CD4-positive, alpha-beta T cell treated with Interleukin-4 for 4 hours (primary cell): Measurements from ENCODE around the gene TMED8.
"Not testable (repeated sequence)": the region's sequence is repeated elsewhere in the genome, so short reads cannot be mapped to it uniquely, and the experiment has no call there.

ENCODE experiments used
- DNase-seq: peaks from one replicate; pipeline ENCODE4 v3.0.0-alpha.2; 2020

TMED8 gene, protein sequence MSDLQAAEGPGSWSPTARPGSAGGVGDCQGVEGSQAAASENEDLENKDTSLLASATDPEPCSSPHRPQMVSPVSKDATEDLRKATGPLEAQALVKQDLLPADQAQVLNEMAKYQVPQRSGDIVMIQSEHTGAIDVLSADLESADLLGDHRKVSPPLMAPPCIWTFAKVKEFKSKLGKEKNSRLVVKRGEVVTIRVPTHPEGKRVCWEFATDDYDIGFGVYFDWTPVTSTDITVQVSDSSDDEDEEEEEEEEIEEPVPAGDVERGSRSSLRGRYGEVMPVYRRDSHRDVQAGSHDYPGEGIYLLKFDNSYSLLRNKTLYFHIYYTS

DNA sequence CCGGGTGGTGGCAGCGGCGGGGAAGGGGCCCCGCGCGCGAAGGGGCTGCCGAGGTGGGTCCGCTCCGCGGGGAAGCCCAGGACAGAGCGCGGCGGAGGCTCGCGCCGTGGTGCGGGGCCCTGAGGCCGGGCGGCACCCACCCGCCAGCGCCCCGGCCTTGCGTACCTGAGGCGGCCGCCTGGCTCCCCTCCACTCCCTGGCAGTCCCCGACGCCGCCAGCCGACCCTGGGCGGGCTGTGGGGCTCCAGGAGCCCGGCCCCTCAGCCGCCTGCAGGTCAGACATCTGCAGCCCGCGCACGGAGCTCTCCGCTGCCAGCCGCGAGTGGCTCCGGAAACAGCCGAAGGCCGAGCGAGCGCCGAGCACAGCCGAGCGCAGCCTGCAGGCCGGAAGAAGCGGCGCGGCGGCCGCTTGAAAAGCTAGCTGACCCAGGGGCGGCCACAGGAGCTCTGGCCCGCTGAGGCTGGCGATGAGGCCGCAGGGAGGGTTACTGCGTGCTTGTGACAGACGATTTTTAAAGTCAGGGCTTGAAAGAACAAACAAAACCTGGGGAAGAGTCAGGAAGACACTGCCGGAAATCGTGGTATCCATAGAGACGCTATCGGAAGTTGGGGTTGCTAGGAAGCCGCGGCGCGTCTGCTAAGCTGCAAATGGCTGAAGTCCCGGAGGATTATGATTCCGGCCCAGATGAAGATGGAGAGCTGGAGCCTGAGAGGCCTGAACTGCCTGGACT is at the start of gene TMED8, which contains the start of gene SAMD15:
TMED8 (minus strand) TSS at position 324 of the 731 bp plus-strand sequence; CDS start at position 283, 41 bp downstream.
SAMD15 (plus strand) TSS at position 609 of the 731 bp plus-strand sequence; CDS start at position 649, 40 bp downstream.
- peak; percentile 78 for DNase-seq

- no peak for DNase-seq
Measured at GRCh38 chr14:77426396-77426795, 49.5 kb upstream of the TMED8 start.

DNA sequence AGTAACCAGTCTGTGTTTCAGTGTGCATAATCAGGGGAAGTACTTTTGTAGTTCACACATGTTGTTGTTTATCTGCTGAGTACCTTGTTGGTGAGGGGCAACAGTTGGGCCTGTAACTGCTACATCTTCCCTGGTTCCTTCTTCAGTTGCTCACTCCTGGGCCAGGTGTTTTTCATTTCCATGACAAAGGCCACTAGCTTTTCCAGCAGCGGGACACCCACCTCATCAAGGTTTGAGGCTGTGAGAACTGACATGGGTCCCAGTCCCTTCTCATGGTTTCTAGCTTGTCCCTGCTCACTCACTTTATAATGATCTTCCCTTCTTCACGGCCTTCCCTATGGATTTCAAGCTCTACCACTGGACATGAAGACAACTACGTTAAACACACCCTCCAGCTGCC is 48.0 kb upstream of the TMED8 start:
- DNase-seq, result no peak

DNA sequence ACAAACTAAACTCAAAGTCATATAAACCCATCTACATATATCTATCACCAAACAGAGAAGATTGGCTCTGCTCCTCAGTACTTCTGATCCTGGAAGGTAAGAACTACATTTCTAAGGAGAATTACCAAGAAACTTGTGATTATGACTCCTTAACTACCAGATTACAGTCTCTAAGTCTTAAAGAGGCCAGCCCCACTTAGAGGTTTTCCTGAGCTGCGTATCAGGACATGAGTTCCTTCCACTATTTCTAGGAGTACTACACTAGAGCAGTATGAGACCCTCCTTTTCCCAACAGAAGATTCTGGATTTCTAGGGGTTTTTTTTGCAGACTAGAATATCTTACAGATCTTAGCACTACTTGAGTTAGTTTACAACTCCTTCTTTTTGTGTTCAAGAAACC is 46.5 kb upstream of the TMED8 start, which contains the start of gene NOXRED1:
NOXRED1 (minus strand) TSS at position 101 of the 400 bp plus-strand sequence. CDS start 634 bp downstream, outside the sequence.
- no peak for DNase-seq

DNA sequence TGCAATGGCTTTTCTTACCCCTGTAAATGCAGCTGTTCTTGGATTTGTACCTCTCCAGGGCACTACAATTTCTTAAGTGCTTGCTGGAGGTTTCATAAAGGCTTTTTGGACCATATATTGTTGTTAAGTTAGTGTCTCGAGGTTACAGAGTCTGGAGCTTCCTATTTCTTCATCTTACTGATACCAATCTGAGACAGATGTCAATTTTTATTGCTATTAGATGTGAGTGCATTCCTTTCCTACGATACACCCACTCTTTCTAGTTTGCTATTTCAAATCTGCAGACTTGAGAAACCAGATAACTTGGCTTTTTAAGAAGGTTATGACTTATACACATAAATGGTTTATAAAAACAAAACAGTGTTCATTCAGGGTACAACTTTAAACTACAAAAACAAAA is 44.3 kb upstream of the TMED8 start:
- DNase-seq, result no peak

DNA sequence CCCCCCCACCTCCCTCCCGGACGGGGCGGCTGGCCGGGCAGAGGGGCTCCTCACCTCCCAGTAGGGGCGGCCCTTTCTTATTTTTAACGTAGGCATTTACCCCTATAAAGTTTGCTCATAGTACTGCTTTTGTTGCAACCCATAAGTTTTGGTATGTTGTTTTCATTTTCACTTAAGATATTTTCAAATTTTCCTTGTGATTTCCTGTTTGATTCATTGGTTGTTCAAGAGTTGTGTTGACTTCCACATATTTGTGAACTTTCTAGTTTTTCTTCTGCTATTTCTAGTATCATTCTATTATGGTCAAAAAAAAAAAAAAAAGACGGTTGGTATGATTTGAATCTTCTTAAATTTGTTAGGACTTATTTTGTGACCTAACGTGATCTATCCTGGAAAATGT is 39.9 kb upstream of the TMED8 start:
- DNase-seq, result no peak

- not testable (repeated sequence) for DNase-seq
Measured at GRCh38 chr14:77416098-77416497, 39.2 kb upstream of the TMED8 start.

GRCh38 chr14:77415403-77416030 is 38.6 kb upstream of the TMED8 start:
- DNase-seq, result not testable (repeated sequence)

DNA sequence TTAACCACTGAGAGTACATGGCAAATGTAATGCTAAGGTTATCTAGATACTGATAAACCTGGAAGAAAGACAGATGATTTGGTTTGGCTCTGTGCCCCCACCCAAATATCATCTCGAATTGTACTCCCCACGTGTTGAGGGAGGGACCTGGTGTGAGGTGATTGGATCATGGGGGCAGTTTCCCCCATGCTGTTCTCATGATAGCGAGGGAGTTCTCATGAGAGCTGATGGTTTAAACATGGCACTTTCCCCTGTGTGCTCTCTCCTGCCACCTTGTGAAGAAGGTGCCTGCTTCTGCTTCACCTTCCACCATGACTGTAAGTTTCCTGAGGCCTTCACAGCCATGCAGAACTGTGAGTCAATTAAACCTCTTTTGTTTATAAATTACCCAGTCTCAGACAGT is 32.2 kb upstream of the TMED8 start:
- DNase-seq, result no peak

GRCh38 chr14:77407158-77407557 is 30.3 kb upstream of the TMED8 start:
- no peak for DNase-seq

GRCh38 chr14:77406718-77407117 is 29.8 kb upstream of the TMED8 start:
- DNase-seq, result no peak

DNA sequence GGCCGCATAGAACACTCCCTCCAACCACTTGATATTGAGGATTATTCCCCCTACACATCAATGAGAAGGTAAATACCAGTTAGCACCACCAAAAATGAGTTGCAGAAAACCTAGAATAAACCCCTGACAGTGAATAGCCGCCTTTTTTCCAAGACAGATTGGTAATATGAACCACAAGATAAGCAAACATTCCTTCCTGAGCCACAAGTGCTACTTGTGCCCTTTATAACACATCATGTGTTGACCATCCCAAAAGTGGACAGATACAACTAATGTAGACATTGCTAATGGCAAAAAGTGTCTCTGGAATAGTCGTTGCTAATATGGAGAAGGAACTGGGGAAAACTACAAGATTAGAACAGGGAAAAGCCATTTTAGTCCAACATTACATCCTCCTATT is 29.2 kb upstream of the TMED8 start:
- no peak for DNase-seq

GRCh38 chr14:77403768-77404167 is 26.9 kb upstream of the TMED8 start:
- no peak for DNase-seq

- no peak for DNase-seq
Measured at GRCh38 chr14:77400216-77400615, 23.3 kb upstream of the TMED8 start.

- DNase-seq, result no peak
Measured at GRCh38 chr14:77390188-77390587, 13.3 kb upstream of the TMED8 start.

- DNase-seq, result no peak
Measured at GRCh38 chr14:77378701-77379100, 1.8 kb upstream of the TMED8 start.

GRCh38 chr14:77377502-77377844 is 579 bp upstream of the TMED8 start:
- no peak for DNase-seq

DNA sequence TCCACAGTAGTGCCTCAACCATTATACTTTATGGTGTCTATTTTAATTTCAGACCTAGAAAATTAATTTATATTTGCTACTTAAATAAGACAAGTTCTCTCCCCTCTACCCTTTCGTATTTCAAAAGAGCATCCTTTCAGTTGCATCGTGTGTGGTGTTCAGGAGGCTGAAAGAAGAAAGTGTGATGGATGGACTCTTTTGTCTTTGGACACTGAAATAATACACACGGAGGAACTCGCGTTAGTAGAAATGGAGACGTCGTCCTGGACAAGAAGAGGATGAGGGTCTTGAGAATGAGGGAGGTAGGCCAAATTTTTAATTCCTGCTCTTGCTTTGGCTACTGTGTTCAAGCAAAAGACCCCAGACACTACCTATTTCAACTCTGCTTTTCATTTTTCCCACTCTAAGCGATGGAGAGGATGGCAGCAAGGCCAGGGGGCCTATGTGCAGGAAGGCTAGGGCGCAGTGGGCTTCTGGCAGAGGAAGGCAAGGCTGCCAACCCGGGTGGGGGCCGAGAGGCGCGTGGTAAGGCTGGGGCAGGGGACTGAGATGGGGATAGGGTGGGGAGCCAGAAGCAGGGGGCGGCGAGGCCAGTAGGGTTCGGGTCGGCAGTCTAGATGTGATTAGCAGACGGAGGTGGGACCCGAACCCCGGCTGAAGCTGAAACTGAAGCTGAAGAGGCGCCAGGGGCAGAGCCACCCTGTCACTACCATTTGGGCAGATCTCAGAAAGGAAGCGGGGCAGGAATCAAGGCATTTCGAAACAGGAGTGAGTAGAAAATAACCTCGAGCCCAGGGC is 722 bp downstream of the TMED8 start:
- DNase-seq, result no peak

GRCh38 chr14:77375164-77375950 is 1.5 kb downstream of the TMED8 start:
- no peak for DNase-seq

- peak; percentile 34 for DNase-seq
Measured at GRCh38 chr14:77372304-77372841, 4.5 kb downstream of the TMED8 start.

DNA sequence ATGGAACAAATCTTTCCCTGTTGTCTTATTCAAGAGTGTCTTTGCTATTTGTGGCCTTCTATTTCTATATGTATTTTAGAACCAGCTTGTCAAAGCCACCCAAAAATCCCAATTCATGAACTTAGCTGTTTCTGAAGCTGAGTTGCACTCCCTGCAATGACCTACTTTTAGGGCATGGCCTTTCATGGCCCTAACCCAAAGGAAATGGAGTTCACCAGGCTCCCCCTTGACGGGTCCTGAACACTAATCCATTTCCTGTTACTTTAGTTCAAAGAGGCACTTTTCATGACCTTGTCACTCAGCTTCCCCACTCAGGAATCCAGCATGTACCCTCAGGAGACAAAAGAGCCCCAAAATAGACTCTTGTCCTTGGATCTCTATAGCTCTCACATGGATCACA is 7.6 kb downstream of the TMED8 start:
- DNase-seq, result peak; percentile 28

GRCh38 chr14:77364146-77364545 is 12.7 kb downstream of the TMED8 start:
- no peak for DNase-seq
